GOT3 (cell line): ENCODE results near the gene DRC1.

Experiments used
- DNase-seq: peaks from one replicate; lab custom pipeline; 2025; ENCODE audit warnings: mixed read lengths; lab: John Stamatoyannopoulos, UW

Gene DRC1

GRCh38 chr2:26493566-26493965, 91.8 kb downstream of the DRC1 start:
- no peak for DNase-seq

GRCh38 chr2:26494199-26494598, 92.5 kb downstream of the DRC1 start:
- no peak for DNase-seq

GRCh38 chr2:26494891-26495290, 93.2 kb downstream of the DRC1 start:
- no peak for DNase-seq

DNA sequence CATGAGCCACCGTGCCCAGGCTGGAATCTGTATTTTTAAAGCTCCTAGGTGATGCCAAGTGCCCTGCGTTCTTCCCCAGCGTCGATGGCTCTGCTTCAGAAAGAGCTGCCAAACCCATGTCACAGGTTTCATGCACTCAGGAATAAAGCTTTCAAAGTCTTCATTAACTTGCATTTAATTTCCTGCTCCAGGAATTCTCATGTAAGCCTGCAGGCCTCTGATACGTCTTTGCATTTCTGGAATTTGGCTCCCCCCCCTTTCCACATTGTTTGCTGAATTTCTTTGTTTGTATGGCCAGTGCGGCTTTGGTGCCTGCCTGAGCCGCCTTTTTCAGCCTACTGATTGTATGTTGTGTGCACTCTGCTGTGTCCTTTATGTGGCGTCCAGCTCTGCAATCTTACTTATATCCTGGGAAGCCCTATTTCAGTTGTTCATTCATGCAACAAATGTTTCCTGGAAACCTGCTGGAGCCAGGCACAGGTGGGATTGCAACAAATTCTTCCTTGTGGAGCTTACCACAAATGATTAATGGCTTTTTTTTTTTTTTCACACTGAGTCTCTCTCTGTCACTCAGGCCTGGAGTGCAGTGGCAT, 94.1 kb downstream of the DRC1 start:
- DNase-seq = no peak

DNA sequence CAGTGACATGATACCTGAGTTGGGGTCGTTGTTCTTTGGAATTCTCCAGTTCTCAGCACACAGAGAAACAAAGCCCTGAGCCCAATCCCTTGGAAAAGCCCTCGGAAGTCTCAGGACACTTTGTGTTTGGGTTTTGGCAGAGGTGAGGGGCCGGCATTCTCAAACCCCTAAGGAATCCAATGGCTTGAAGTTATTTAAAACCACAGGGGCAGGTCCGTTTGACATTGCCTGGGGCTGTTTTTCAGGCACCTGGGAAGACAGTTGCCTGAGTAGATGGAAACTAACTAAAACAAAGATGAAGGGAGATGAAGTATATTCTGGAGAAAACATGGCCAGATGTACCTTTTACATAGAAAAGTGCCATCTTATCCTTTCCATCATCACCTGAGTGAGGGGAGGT, 98.7 kb downstream of the DRC1 start:
- no peak for DNase-seq

DNA sequence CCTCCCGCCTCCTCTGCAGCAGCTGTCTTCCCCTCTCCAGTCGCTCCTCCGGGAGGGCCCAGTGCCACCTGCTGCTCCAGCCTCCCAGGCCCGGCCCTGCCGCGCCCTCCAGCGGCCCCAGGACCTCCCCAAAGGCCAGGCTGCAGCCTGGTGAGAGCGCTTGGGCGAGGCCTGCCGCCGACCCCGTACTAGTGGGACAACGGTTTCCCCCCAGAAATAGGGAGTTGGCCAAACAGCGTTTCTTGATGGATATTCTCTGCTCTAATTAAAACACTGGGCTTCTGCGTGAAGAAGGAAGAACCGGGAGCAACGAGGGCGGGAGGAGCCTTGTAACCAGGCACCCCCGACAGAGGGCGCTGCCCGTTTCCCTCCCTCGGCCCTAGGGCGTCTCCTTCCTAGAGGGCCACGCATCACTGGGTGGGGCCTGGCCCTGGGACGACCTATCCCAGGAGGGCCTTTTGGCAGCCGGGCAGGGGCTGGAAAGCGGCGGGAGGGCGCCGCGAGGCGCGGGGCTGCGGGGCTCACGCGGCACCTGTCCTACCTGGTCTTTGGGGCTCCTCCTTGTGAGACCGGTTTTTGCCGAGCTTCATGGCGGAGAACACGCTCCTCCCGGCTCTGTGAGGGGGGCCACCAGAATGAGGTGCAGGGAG, 101.6 kb downstream of the DRC1 start:
- DNase-seq = no peak

DNA sequence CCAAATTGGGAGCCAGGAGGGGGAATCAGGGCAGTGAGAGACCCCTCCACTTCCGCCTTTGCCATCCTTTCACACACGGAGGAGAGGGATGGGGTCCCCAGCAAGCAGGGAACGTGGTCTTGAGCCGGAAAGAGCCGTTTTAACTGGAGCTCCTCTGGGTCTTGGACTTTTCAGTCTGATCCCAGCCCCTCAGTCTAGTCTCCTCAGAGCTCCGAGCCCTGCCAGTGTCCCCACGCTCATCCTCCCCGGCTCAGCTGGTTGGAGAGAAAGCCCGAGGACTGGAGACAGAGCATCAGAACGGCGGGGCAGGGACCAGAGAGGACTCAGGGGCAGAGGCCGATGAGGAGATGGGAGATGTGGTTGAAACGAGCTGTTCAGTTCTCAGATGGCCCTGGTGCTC, 102.3 kb downstream of the DRC1 start:
- no peak for DNase-seq

GRCh38 chr2:26506279-26506678, 104.6 kb downstream of the DRC1 start:
- DNase-seq = no peak
